ENCODE data around the gene BRD1.

The BRD1 gene

DNA sequence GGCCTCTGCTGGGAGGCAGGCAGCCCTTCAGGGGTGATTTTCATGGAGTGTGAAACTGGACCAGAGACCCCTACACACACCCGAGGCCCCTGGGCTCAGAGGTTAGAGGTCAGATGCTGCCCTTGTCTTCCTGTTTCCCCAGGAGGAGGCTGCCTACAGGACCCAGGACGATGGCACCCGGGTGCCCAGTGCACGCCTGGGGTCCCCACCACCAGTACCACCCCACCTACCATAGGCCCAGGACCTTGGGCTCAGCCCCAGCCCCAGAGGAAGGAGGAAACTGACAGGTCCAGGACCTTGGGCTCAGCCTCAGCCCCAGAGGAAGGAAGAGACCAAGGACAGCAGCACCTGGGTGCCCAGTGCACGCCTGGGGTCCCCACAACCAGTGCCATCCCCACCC lies 79.2 kb downstream of the BRD1 start:
- TF ChIP-seq TAF1 (IDR thresholded peaks at IDR 0.05; ENCODE audit: borderline replicate concordance, insufficient read depth, low read length) = no peak
- TF ChIP-seq FOXP2 (optimal IDR thresholded peaks at IDR 0.05; ENCODE audit: borderline replicate concordance, extremely low read depth, extremely low read length, insufficient read depth) = no peak
- TF ChIP-seq POLR2AphosphoS5 (IDR thresholded peaks at IDR 0.05; ENCODE audit: low read depth, low read length) = no peak
- no peak for TF ChIP-seq SIN3A (IDR thresholded peaks at IDR 0.05; ENCODE audit: borderline replicate concordance, insufficient read depth, low read length)
- TF ChIP-seq, protein P1, sequence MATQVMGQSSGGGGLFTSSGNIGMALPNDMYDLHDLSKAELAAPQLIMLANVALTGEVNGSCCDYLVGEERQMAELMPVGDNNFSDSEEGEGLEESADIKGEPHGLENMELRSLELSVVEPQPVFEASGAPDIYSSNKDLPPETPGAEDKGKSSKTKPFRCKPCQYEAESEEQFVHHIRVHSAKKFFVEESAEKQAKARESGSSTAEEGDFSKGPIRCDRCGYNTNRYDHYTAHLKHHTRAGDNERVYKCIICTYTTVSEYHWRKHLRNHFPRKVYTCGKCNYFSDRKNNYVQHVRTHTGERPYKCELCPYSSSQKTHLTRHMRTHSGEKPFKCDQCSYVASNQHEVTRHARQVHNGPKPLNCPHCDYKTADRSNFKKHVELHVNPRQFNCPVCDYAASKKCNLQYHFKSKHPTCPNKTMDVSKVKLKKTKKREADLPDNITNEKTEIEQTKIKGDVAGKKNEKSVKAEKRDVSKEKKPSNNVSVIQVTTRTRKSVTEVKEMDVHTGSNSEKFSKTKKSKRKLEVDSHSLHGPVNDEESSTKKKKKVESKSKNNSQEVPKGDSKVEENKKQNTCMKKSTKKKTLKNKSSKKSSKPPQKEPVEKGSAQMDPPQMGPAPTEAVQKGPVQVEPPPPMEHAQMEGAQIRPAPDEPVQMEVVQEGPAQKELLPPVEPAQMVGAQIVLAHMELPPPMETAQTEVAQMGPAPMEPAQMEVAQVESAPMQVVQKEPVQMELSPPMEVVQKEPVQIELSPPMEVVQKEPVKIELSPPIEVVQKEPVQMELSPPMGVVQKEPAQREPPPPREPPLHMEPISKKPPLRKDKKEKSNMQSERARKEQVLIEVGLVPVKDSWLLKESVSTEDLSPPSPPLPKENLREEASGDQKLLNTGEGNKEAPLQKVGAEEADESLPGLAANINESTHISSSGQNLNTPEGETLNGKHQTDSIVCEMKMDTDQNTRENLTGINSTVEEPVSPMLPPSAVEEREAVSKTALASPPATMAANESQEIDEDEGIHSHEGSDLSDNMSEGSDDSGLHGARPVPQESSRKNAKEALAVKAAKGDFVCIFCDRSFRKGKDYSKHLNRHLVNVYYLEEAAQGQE (IDR thresholded peaks at IDR 0.05; ENCODE audit: insufficient read depth in 1 of 2, low read depth in 2 of 2, low read length in 2 of 2) = no peak

DNA sequence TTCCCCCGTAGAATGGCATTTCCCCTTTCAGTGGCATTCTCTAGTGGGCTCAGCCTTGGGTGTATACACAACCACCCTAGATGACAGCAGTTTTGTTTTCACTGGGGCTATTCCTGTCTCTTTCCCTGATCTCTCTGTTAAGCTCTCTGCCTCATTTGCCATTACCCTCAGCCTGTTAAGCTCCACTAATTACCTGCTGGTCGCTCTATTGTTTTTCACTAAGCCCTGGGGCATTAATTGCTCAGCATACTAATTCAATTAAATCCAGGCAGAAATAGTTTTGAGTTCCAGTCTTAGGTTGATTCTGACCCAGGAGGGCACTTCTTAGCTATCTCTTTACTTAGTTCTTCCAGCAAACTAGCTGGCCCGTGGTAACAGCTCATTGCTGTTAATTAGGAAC lies 80.0 kb downstream of the BRD1 start:
- TF ChIP-seq SIN3A (IDR thresholded peaks at IDR 0.05; ENCODE audit: borderline replicate concordance, insufficient read depth, low read length) = no peak
- TF ChIP-seq POLR2AphosphoS5 (IDR thresholded peaks at IDR 0.05; ENCODE audit: low read depth, low read length) = no peak
- no peak for TF ChIP-seq FOXP2 (optimal IDR thresholded peaks at IDR 0.05; ENCODE audit: borderline replicate concordance, extremely low read depth, extremely low read length, insufficient read depth)
- no peak for TF ChIP-seq TAF1 (IDR thresholded peaks at IDR 0.05; ENCODE audit: borderline replicate concordance, insufficient read depth, low read length)

DNA sequence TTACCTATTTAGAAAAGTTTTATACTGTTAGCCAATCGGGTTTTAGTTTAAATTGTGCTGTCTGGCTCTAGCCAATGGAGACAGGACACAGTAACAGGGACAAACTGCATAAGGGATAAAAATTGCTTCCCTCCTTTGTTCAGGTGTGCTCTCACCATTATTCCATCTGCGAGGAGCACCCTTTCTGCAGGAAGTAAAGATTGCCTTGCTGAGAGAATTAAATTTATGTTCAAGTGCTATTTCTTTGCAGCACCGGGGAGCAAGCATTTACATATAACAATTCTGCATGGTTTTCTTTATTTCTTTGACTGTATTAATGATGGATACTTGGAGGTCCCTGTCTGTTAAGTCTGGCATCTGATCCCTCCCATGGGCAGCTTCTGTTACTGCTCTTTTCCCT lies 80.5 kb downstream of the BRD1 start:
- TF ChIP-seq POLR2AphosphoS5 (IDR thresholded peaks at IDR 0.05; ENCODE audit: low read depth, low read length) = no peak
- no peak for TF ChIP-seq TAF1 (IDR thresholded peaks at IDR 0.05; ENCODE audit: borderline replicate concordance, insufficient read depth, low read length)
- TF ChIP-seq, protein P1 (IDR thresholded peaks at IDR 0.05; ENCODE audit: insufficient read depth in 1 of 2, low read depth in 2 of 2, low read length in 2 of 2) = no peak
- TF ChIP-seq FOXP2 (optimal IDR thresholded peaks at IDR 0.05; ENCODE audit: borderline replicate concordance, extremely low read depth, extremely low read length, insufficient read depth) = no peak
- TF ChIP-seq SIN3A (IDR thresholded peaks at IDR 0.05; ENCODE audit: borderline replicate concordance, insufficient read depth, low read length) = no peak

DNA sequence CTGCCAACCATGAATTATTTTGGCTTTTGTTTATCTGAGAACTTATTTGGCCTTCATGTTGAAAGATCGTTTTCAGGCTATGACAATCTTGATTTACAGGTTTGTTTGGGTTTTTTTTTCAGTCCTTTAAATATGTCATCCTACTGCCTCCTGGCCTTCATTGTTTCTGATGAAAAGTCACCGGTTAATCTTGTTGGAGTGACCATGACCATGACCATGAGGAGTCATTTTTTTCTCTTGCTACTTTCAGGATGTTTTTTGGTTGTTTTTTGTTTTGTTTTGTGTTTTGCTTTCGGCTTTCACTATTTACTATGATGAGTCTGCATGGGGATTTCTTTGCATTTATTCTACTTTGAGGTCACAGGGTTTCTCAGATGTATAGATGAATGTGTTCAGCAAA lies 81.6 kb downstream of the BRD1 start:
- TF ChIP-seq FOXP2 (optimal IDR thresholded peaks at IDR 0.05; ENCODE audit: borderline replicate concordance, extremely low read depth, extremely low read length, insufficient read depth) = no peak
- no peak for TF ChIP-seq POLR2AphosphoS5 (IDR thresholded peaks at IDR 0.05; ENCODE audit: low read depth, low read length)
- TF ChIP-seq, protein P1 (IDR thresholded peaks at IDR 0.05; ENCODE audit: insufficient read depth in 1 of 2, low read depth in 2 of 2, low read length in 2 of 2) = no peak
- TF ChIP-seq SIN3A (IDR thresholded peaks at IDR 0.05; ENCODE audit: borderline replicate concordance, insufficient read depth, low read length) = no peak
- no peak for TF ChIP-seq TAF1 (IDR thresholded peaks at IDR 0.05; ENCODE audit: borderline replicate concordance, insufficient read depth, low read length)

DNA sequence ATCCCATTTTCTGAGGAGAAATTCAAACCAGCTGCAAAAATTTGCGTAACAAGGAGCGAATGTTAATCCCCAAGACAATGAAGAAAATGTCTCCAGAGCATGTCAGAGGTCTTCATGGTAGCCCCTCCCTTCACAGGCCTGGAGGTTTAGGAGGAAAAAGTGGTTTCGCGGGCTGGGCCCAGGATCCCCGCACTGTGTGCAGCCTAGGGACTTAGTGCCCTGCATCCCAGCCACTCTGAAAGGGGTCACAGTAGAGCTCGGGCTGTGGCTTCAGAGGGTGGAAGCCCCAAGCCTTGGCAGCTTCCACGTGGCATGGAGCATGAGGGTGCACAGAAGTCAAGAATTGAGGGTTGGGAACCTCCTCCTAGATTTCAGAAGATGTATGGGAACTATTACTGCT lies 87.4 kb downstream of the BRD1 start:
- no peak for TF ChIP-seq SIN3A (IDR thresholded peaks at IDR 0.05; ENCODE audit: borderline replicate concordance, insufficient read depth, low read length)
- no peak for TF ChIP-seq FOXP2 (optimal IDR thresholded peaks at IDR 0.05; ENCODE audit: borderline replicate concordance, extremely low read depth, extremely low read length, insufficient read depth)
- no peak for TF ChIP-seq POLR2AphosphoS5 (IDR thresholded peaks at IDR 0.05; ENCODE audit: low read depth, low read length)
- no peak for TF ChIP-seq TAF1 (IDR thresholded peaks at IDR 0.05; ENCODE audit: borderline replicate concordance, insufficient read depth, low read length)
- TF ChIP-seq, protein P1 (IDR thresholded peaks at IDR 0.05; ENCODE audit: insufficient read depth in 1 of 2, low read depth in 2 of 2, low read length in 2 of 2) = no peak
